ENCODE data around the gene RBM19. TPM values are rescaled to one million over a fixed set of nuclear protein-coding genes. Genes with fewer than 3 reads are reported as not detected.

The RBM19 gene
- total RNA-seq, 1 donor from 2014 or later, result 77.0 TPM

- Mint-ChIP-seq H3K36me3 (ENCODE audit: low read depth) (no peaks in the 10 kb centered on the region), H3K27ac (no peak overlapping the region)
- intact Hi-C loops (cut with micrococcal nuclease), result no loop called here
These were observed 45.6 kb upstream of the RBM19 start for GRCh38 chr12:114011711-114012110.

GRCh38 chr12:114006482-114007425 is 40.6 kb upstream of the RBM19 start:
- intact Hi-C loops (cut with micrococcal nuclease), result no loop called here
- Mint-ChIP-seq H3K4me1 (no peaks in the 10 kb centered on the region), H3K27me3 (peaks cover 19% of the 10 kb centered on the region), H3K36me3 (ENCODE audit: low read depth) (no peaks in the 10 kb centered on the region), H3K4me3 (no peak overlapping the region), H3K27ac (no peak overlapping the region), H3K9me3 (no peaks in the 10 kb centered on the region)
- no peak for ATAC-seq (ENCODE audit: low read depth)
- no peak for DNase-seq
- CTCF ChIA-PET, result no interaction called here
- TF ChIP-seq CTCF (IDR thresholded peaks at IDR 0.05), result no peak
- POLR2A ChIA-PET, result no interaction called here

More at GRCh38 chr12:114011711-114012110, 45.6 kb upstream of the RBM19 start:
- CTCF ChIA-PET, result no interaction called here
- Mint-ChIP-seq H3K4me1 (no peaks in the 10 kb centered on the region), H3K9me3 (no peaks in the 10 kb centered on the region), H3K4me3 (no peak overlapping the region), H3K27me3 (peaks cover 15% of the 10 kb centered on the region)
- no peak for DNase-seq
- no peak for ATAC-seq (ENCODE audit: low read depth)
- TF ChIP-seq CTCF (IDR thresholded peaks at IDR 0.05), result no peak
- POLR2A ChIA-PET, result no interaction called here

GRCh38 chr12:114004402-114004801 is 38.3 kb upstream of the RBM19 start:
- no peaks in the 10 kb centered on the region for H3K36me3 Mint-ChIP-seq (ENCODE audit: low read depth)
- DNase-seq (no peak), ATAC-seq (ENCODE audit: low read depth) (no peak)
- ChIA-PET POLR2A (no interaction called here), CTCF (no interaction called here)
- no peak overlapping the region for H3K4me3 Mint-ChIP-seq
- H3K27ac Mint-ChIP-seq, result no peak overlapping the region
- intact Hi-C loops (cut with micrococcal nuclease), result no loop called here
- H3K4me1 Mint-ChIP-seq, result no peaks in the 10 kb centered on the region
- TF ChIP-seq CTCF (IDR thresholded peaks at IDR 0.05), result no peak
- H3K9me3 Mint-ChIP-seq, result no peaks in the 10 kb centered on the region
- peaks cover 18% of the 10 kb centered on the region for H3K27me3 Mint-ChIP-seq

- ATAC-seq (ENCODE audit: low read depth), result no peak
These were observed 37.2 kb upstream of the RBM19 start for GRCh38 chr12:114003286-114003685.

More at GRCh38 chr12:114003286-114003685, 37.2 kb upstream of the RBM19 start:
- no peaks in the 10 kb centered on the region for H3K36me3 Mint-ChIP-seq (ENCODE audit: low read depth)
- H3K4me1 Mint-ChIP-seq, result no peaks in the 10 kb centered on the region
- no peak overlapping the region for H3K27ac Mint-ChIP-seq
- H3K9me3 Mint-ChIP-seq, result no peaks in the 10 kb centered on the region
- ChIA-PET CTCF (no interaction called here), POLR2A (no interaction called here)
- peaks cover 17% of the 10 kb centered on the region for H3K27me3 Mint-ChIP-seq
- no peak for DNase-seq
- intact Hi-C loops (cut with micrococcal nuclease), result no loop called here
- no peak for TF ChIP-seq CTCF (IDR thresholded peaks at IDR 0.05)
- H3K4me3 Mint-ChIP-seq, result no peak overlapping the region
